HEK293T (cell line): ENCODE data around the gene KIF16B.

ENCODE experiments used
- ARNT ChIP-seq: fragments of 450-650 bp; IDR thresholded peaks from 2 replicates; pipeline ENCODE4 v1.6.1; 2017; ENCODE audit warnings: mild to moderate bottlenecking
- BHLHE40 ChIP-seq: fragments of 450-650 bp; IDR thresholded peaks from 2 replicates; pipeline ENCODE4 v1.6.1; 2016; ENCODE audit warnings: mild to moderate bottlenecking, moderate library complexity, borderline replicate concordance
- CTBP1 ChIP-seq: fragments of 450-650 bp; IDR thresholded peaks from 2 replicates; pipeline ENCODE4 v1.6.1; 2016; ENCODE audit warnings: borderline replicate concordance
- ELF4 ChIP-seq: fragments of 450-650 bp; IDR thresholded peaks from 2 replicates; pipeline ENCODE4 v1.6.1; 2017; ENCODE audit warnings: antibody characterized with exemption
- FOXA1 ChIP-seq: fragments of 450-650 bp; IDR thresholded peaks from 2 replicates; pipeline ENCODE4 v1.6.1; 2016; ENCODE audit warnings: mild to moderate bottlenecking
- FOXK2 ChIP-seq: fragments of 450-650 bp; IDR thresholded peaks from 2 replicates; pipeline ENCODE4 v1.6.1; 2016; ENCODE audit warnings: mild to moderate bottlenecking
- FOXM1 ChIP-seq: fragments of 450-650 bp; IDR thresholded peaks from 2 replicates; pipeline ENCODE4 v1.6.1; 2017; ENCODE audit warnings: mild to moderate bottlenecking, borderline replicate concordance
- HDGF ChIP-seq: fragments of 450-650 bp; IDR thresholded peaks from 2 replicates; pipeline ENCODE4 v1.6.1; 2017; ENCODE audit warnings: antibody characterized with exemption, borderline replicate concordance
- PKNOX1 ChIP-seq: fragments of 450-650 bp; IDR thresholded peaks from 2 replicates; pipeline ENCODE4 v1.6.1; 2016
- SP1 ChIP-seq: fragments of 450-650 bp; IDR thresholded peaks from 2 replicates; pipeline ENCODE4 v1.6.1; 2017
- SUZ12 ChIP-seq: fragments of 450-650 bp; IDR thresholded peaks from 2 replicates; pipeline ENCODE4 v1.6.1; 2016; ENCODE audit warnings: mild to moderate bottlenecking
- TARDBP ChIP-seq: fragments of 450-650 bp; IDR thresholded peaks from 2 replicates; pipeline ENCODE4 v1.6.1; 2016

GRCh38 chr20:16483024-16483423 is 90.2 kb downstream of the KIF16B start:
- no peak for TF ChIP-seq BHLHE40
- no peak for TF ChIP-seq HDGF
- TF ChIP-seq TARDBP = no peak
- TF ChIP-seq CTBP1 = no peak
- no peak for TF ChIP-seq FOXM1
- TF ChIP-seq SP1 = no peak
- no peak for TF ChIP-seq FOXA1
- TF ChIP-seq FOXK2 = no peak
- TF ChIP-seq PKNOX1 = no peak
- no peak for TF ChIP-seq ARNT
- no peak for TF ChIP-seq ELF4
- TF ChIP-seq SUZ12 = no peak
